ENCODE results near the gene ZBTB7C. TPM values are rescaled to one million over a fixed set of nuclear protein-coding genes. Genes with fewer than 3 reads are reported as not detected.

ZBTB7C gene
- total and polyA plus RNA-seq, 10 of the 15 experiments (the other 5 are each of a cell fraction or from before 2014, with no cell fraction given): under 0.01 to 0.08 (median 0.01) TPM; not detected in 7

- FAIRE-seq: no peak
- no peak for TF ChIP-seq ATF2 (IDR thresholded peaks at IDR 0.05; ENCODE audit: low read length)
- TF ChIP-seq BACH1 (IDR thresholded peaks at IDR 0.05; ENCODE audit: borderline replicate concordance): no peak
- no peak for TF ChIP-seq BCLAF1 (IDR thresholded peaks at IDR 0.05)
- TF ChIP-seq NFXL1 (IDR thresholded peaks at IDR 0.05; ENCODE audit: borderline replicate concordance): no peak
- no peak for TF ChIP-seq ZNF592 (IDR thresholded peaks at IDR 0.05)
- no peak for TF ChIP-seq MEF2B (IDR thresholded peaks at IDR 0.05; ENCODE audit: partially characterized antibody, poor library complexity, severe bottlenecking)
- POLR2A ChIA-PET: no interaction called here
- no peak overlapping the region for H3K27ac ChIP-seq (ENCODE audit: control insufficient read depth, insufficient read depth)
- no peak for DNase-seq (ENCODE audit: low read depth, low spot score)
- no peak overlapping the region for H2AFZ ChIP-seq (ENCODE audit: control insufficient read depth, low read depth, low read length)
- WGBS (ENCODE audit: insufficient coverage, insufficient replicate concordance, low lambda C conversion rate, missing lambda C conversion rate): 48% methylated on average over 8 of the region's 8 CpGs
- no peaks in the 10 kb centered on the region for H3K79me2 ChIP-seq (ENCODE audit: control insufficient read depth, insufficient read depth, low read length)
- ATAC-seq: no peak
- H3K4me2 ChIP-seq (ENCODE audit: control insufficient read depth, insufficient read depth): no peak overlapping the region
- BruUV-seq (replicated peaks): no TSS peak
- no peaks in the 10 kb centered on the region for H3K9me3 ChIP-seq (replicated peaks; ENCODE audit: control insufficient read depth, insufficient read depth, low read length)
- peaks cover 1 to 2% of the 10 kb centered on the region in 2 experiments; a peak in 1 of 4 replicates for H3K27me3 ChIP-seq (replicated peaks in 1 of 2; ENCODE audit: control insufficient read depth in 2 of 2, insufficient read depth in 2 of 2, low read length in 1 of 2)
- no peaks in the 10 kb centered on the region for H3K36me3 ChIP-seq (ENCODE audit: control insufficient read depth in 2 of 2, insufficient read depth in 2 of 2, low read length in 1 of 2)
- H4K20me1 ChIP-seq (ENCODE audit: control insufficient read depth, insufficient read depth): no peaks in the 10 kb centered on the region
- intact Hi-C loops (cut with micrococcal nuclease; ENCODE audit: unreplicated experiment): no loop called here
- H3K4me3 ChIP-seq: no peak overlapping the region
- H3K4me1 ChIP-seq (ENCODE audit: control insufficient read depth, insufficient read depth, low read length): no peaks in the 10 kb centered on the region; the same call in 1 of the 2 replicates
- SMC1A ChIA-PET (ENCODE audit: uncharacterized antibody, unreplicated experiment): interaction anchor here (0.6 to 0.7 kb wide), 2 partner anchors 78 to 269 kb away, joined by 3 to 4 read pairs; no protein-coding TSS in a partner anchor
- RAD21 ChIA-PET (ENCODE audit: unreplicated experiment): interaction anchor here (0.5 kb wide), 1 partner anchor 31 kb away, joined by 3 read pairs; no protein-coding TSS in a partner anchor
- in situ Hi-C loops (cut with MboI): loop anchor here (5.0 kb wide), 1 partner anchor 421 kb away; no protein-coding TSS in a partner anchor
- no peak overlapping the region for H3K9ac ChIP-seq (ENCODE audit: control insufficient read depth, insufficient read depth, low read length)
- CTCF ChIA-PET: interaction anchor here (0.6 to 2.1 kb wide), 4 partner anchors 207 to 272 kb away, joined by 3 to 4 read pairs (median 4); no protein-coding TSS in a partner anchor
Observed at GRCh38 chr18:48026216-48026615, 383.0 kb downstream of the ZBTB7C start.

All from GM12878 (cell line).